Small intestine (tissue), 16 donors: ENCODE results near the gene TWIST1. TPM values are rescaled to one million over a fixed set of nuclear protein-coding genes. Genes with fewer than 3 reads are reported as not detected.

Experiments used
- DNase-seq, 2 donors: peaks; one replicate each; pipeline versions ENCODE4 v3.0.0 to v3.0.0-alpha.2; 2013
- FAIRE-seq: peaks from 2 replicates; lab custom pipeline; 2012; peaks lifted over from hg19 to GRCh38; lab: Jason Lieb, UNC
- H3K27ac ChIP-seq, 3 donors: one replicate each; pipeline ENCODE4 v1.5.1; 2013; ENCODE audit warnings: low read length in 2 of 3, mild to moderate bottlenecking in 2 of 3, control low read depth in 1 of 3, inconsistent platforms in 1 of 3, low read depth in 1 of 3, moderate library complexity in 1 of 3
- H3K27me3 ChIP-seq, 3 donors: one replicate each; pipeline ENCODE4 v1.6.1; 2013; ENCODE audit warnings: low read length in 3 of 3, inconsistent platforms in 1 of 3; ENCODE audit not compliant: control insufficient read depth in 3 of 3, insufficient read depth in 3 of 3
- H3K36me3 ChIP-seq, 3 donors: one replicate each; pipeline ENCODE4 v1.6.1; 2013; ENCODE audit warnings: low read length in 3 of 3, inconsistent platforms in 1 of 3, low read depth in 1 of 3, mild to moderate bottlenecking in 1 of 3, moderate library complexity in 1 of 3; ENCODE audit not compliant: control insufficient read depth in 3 of 3, insufficient read depth in 2 of 3
- H3K4me1 ChIP-seq, 3 donors: one replicate each; pipeline ENCODE4 v1.6.1; 2013; ENCODE audit warnings: low read length in 2 of 3, inconsistent platforms in 1 of 3, low read depth in 1 of 3, mild to moderate bottlenecking in 1 of 3, moderate library complexity in 1 of 3; ENCODE audit not compliant: control insufficient read depth in 3 of 3, insufficient read depth in 2 of 3
- H3K4me3 ChIP-seq, 3 donors: one replicate each; pipeline ENCODE4 v1.5.1; 2013; ENCODE audit warnings: low read length in 3 of 3, control low read depth in 1 of 3, inconsistent platforms in 1 of 3, low read depth in 1 of 3, mild to moderate bottlenecking in 1 of 3, moderate library complexity in 1 of 3
- H3K9me3 ChIP-seq, 2 donors: one replicate each; pipeline ENCODE4 v1.6.1; 2013; ENCODE audit warnings: low read depth in 1 of 2, low read length in 1 of 2; ENCODE audit not compliant: control insufficient read depth in 2 of 2, insufficient read depth in 1 of 2
- WGBS, 3 donors: extraction: QIAGEN DNeasy Blood & Tissue Kit; methylation state at CpG; one replicate each; pipeline ENCODE4 v1.1.7; 2013; 5-methylcytosine and 5-hydroxymethylcytosine counted together
- long read RNA-seq, 10 donors: transcript quantifications; one replicate each; lab custom pipeline, GENCODE V29; 2026
- polyA plus RNA-seq, 4 donors: library from polyadenylated mRNA; stranded (reverse) in 3 of 4; unstranded in 1 of 4; fragments of 200-250 nt in 3 of 4; fragments of 120-200 nt in 1 of 4; gene quantifications; one replicate each; pipeline versions ENCODE4 v1.2.1 to v1.2.3, GENCODE V29; 2013
- donor health status: healthy with polysubstance abuse.
- donor health status: control.
- donor health status: control.
- donor health status: Bipolar disorder and iron deficiency.
- donor health status: healthy.

Gene TWIST1
- under 1 TPM in 2 of 4 donors, not detected in 2; 0.36 to 0.72 TPM for polyA plus RNA-seq
- long read RNA-seq, donor 1, partial matches to known transcripts, result 0 of 3 reads
- long read RNA-seq, donor 1, other reads (novel, unspliced or antisense), result 0 of 3 reads
- long read RNA-seq, donor 2, result 0 reads
- long read RNA-seq, donor 3, result 0 reads
- long read RNA-seq, donor 4, result 0 reads
- long read RNA-seq, donor 5, partial matches to known transcripts, result 0 of 1 reads
- long read RNA-seq, donor 5, other reads (novel, unspliced or antisense), result 0 of 1 reads
- long read RNA-seq, donor 6, result 0 reads
- long read RNA-seq, donor 7, partial matches to known transcripts, result 20 of 24 reads
- long read RNA-seq, donor 7, other reads (novel, unspliced or antisense), result 0 of 24 reads
- long read RNA-seq, donor 8, partial matches to known transcripts, result 10 of 11 reads
- long read RNA-seq, donor 8, other reads (novel, unspliced or antisense), result 0 of 11 reads
- long read RNA-seq, donor 9, partial matches to known transcripts, result 0 of 1 reads
- long read RNA-seq, donor 9, other reads (novel, unspliced or antisense), result 0 of 1 reads
- long read RNA-seq, donor 10, partial matches to known transcripts, result 0 of 3 reads
- long read RNA-seq, donor 10, other reads (novel, unspliced or antisense), result 0 of 3 reads

DNA sequence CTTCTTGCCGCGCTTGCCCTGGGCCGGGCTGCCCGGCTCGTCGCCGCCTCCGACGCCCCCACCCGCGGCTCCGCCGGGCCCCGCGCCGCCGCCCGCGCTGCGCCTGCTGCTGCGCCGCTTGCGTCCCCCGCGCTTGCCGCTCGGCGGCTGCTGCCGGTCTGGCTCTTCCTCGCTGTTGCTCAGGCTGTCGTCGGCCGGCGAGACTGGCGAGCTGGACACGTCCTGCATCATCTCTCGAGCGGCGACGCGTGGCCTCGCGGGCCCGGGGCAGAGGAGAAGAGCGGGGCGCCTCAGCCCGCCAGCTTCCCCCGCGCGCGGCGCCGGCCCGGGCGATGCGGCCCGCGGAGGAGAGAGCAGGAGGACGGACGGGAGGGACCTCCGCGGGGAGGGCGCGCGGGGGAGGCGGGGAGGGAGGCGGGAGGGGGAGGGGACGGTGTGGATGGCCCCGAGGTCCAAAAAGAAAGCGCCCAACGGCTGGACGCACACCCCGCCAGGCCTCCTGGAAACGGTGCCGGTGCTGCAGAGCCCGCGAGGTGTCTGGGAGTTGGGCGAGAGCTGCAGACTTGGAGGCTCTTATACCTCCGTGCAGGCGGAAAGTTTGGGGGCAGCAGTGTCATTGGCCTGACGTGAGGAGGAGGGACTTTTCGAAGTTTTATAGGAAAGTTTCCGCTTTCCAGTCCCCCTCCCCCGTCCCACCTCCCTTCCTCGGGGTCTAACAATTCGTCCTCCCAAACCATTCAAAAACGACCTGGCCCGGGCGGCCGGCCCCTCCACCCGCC lies at the start of gene TWIST1:
TSS of gene TWIST1 (minus strand) at position 546 of the 779 bp plus-strand sequence. CDS start at position 231, 315 bp downstream.
- DNase-seq, result peak in 1 of 2 donors; percentile 30
- WGBS, 3 donors, result 1 to 3% (median 2%) methylated on average over 57 to 91 of the region's 91 CpGs
- peak within 1 kb of the TSS; percentile 15 to 53 (median 53) for H3K4me3 ChIP-seq
- H3K27me3 ChIP-seq, result peaks cover 4 to 69% (median 37%) of the 10 kb centered on the region in 3 donors
- FAIRE-seq, result no peak
- no peaks in the 10 kb centered on the region for H3K36me3 ChIP-seq
- no peak within 1 kb of the TSS for H3K27ac ChIP-seq
- peaks cover 0 to 4% (median 0%) of the 10 kb centered on the region in 3 donors for H3K4me1 ChIP-seq
- no peaks in the 10 kb centered on the region for H3K9me3 ChIP-seq

DNA sequence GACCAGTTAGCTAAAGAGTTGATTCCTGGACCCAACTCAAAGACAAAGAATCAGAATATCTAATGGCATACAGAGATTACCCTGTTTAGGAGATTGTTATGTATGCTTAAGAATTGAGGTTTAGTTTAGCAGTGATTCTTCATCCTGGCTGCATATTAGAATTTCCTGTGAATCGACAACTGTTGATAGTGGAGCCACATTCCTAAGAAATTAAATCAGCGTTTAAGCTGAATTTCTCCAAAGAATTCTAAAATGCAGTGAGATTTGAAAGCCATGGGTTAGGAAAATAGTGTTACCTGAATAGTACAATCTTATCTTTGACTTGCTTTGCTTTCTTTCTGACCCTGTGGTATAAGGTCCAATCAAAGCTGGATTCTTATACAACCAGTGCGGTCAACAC lies 44.2 kb upstream of the TWIST1 start:
- DNase-seq (no peak), FAIRE-seq (no peak)
- H3K4me1 ChIP-seq, result no peaks in the 10 kb centered on the region
- WGBS, 3 donors, result 80 to 81% (median 81%) methylated on average over 3 of the region's 3 CpGs
- no peaks in the 10 kb centered on the region for H3K36me3 ChIP-seq
- H3K4me3 ChIP-seq, result no peak overlapping the region
- H3K9me3 ChIP-seq, result no peaks in the 10 kb centered on the region
- H3K27ac ChIP-seq, result no peak overlapping the region
- no peaks in the 10 kb centered on the region for H3K27me3 ChIP-seq

DNA sequence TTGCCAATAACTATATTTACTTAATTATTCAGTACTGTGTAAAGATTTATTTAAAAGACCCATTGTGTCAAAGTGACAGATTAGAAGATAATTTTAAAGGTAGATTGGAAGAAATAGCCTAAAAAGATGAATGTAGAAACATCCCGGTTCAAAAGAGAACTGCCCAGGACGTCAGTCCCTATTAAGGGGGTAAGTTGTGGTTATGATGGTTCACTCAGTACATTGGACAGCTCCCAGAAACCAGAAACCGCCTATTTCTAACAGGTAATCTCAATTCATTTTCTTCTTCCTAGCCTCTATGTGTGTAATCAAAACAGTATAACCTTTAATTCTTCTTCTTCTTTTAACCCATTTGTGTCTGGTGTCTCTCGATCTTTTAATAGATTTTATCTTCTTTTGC lies 29.3 kb upstream of the TWIST1 start:
- FAIRE-seq (no peak), DNase-seq (no peak)
- no peak overlapping the region for H3K4me3 ChIP-seq
- H3K9me3 ChIP-seq, result no peaks in the 10 kb centered on the region
- no peaks in the 10 kb centered on the region for H3K4me1 ChIP-seq
- no peak overlapping the region for H3K27ac ChIP-seq
- no peaks in the 10 kb centered on the region for H3K36me3 ChIP-seq
- peaks cover 0 to 37% (median 18%) of the 10 kb centered on the region in 3 donors for H3K27me3 ChIP-seq
- 5 to 6% (median 6%) methylated on average over 4 of the region's 4 CpGs for WGBS, 3 donors

DNA sequence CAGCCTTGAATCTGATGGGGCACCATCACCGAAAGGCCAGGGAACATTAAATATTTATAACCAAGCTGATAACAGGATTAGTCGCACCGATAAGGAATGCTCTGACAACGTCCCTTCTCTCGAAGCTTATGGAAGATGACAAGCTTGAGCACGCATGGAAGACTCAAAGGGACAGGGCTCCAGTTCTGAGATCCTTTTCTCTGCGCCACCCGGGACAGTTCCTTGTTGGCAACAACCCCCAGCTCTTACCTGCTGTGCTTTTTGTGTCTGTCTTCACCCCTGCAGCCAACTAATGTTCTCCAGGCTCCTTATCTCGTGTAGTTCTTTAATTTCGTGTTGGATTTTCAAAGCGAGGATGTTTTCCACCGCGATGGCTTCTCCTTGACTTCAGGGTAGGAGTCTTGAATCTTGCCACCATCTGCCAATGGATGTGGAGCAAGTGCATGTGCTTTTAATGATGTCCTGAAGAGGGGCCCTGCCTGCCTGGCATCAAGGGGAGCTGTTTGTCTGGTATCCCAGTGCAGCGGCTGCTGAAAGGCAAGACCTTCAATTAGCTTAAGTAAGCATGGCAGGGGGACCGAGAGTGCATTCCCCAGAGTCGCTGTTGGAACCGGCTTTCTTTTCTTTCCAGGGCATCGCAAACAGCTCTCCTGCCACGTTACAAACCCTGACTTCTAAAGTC lies 28.1 kb upstream of the TWIST1 start:
- no peaks in the 10 kb centered on the region for H3K4me1 ChIP-seq
- no peak for DNase-seq
- no peaks in the 10 kb centered on the region for H3K9me3 ChIP-seq
- H3K27ac ChIP-seq, result no peak overlapping the region
- WGBS, 3 donors, result 6 to 12% (median 9%) methylated on average over 19 of the region's 19 CpGs
- H3K36me3 ChIP-seq, result no peaks in the 10 kb centered on the region
- no peak for FAIRE-seq
- H3K4me3 ChIP-seq, result no peak overlapping the region
- H3K27me3 ChIP-seq, result peaks cover 0 to 37% (median 18%) of the 10 kb centered on the region in 3 donors

DNA sequence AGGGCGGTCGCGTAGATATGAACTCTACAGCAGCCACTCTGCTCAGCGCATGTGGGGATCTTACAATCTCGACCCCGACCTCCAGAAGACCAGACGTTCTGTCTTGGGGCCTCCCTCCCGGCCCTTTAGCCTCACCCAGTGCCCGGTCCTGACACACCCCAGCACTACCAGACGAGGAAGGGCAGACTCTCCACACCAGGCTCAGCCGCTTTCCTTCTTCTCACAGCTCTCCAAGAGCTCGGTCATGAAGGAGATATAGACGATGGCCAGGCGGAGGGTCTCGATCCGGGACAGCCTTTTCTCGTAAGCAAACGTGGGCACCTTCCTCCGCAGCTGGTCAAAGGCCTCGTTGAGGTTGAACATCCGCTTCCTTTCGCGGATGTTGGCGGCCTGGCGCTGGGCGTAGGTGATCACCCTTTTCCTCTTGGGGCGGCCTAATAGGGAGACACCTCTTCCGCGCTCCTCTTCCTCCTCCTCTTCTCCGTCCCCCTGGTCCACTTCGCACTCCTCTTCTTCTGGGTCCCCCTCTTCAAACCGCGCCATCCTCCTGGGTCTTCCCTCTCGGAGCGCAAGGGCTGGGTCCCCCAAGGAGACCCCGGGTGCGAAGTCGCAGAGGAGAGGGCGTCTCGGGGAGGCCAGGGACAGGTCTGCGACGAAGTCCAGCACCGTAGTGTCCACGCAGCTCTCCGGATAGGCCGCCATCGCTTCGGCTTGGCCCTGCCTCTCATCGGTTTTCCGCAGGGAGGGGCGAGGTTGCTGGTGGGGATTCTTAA lies 27.4 kb upstream of the TWIST1 start, which contains the start of gene FERD3L:
TSS of gene FERD3L (minus strand) at position 761 of the 773 bp plus-strand sequence. CDS start at position 702, 59 bp downstream.
- Histone ChIP-seq H3K9me3 (no peaks in the 10 kb centered on the region), H3K27me3 (peaks cover 0 to 37% (median 18%) of the 10 kb centered on the region in 3 donors), H3K27ac (no peak within 1 kb of the TSS), H3K4me1 (no peaks in the 10 kb centered on the region), H3K36me3 (no peaks in the 10 kb centered on the region), H3K4me3 (no peak within 1 kb of the TSS)
- FAIRE-seq (no peak), DNase-seq (no peak)
- whole genome bisulfite sequencing, 3 donors, result 6 to 27% (median 26%) methylated on average over 50 to 51 of the region's 51 CpGs

DNA sequence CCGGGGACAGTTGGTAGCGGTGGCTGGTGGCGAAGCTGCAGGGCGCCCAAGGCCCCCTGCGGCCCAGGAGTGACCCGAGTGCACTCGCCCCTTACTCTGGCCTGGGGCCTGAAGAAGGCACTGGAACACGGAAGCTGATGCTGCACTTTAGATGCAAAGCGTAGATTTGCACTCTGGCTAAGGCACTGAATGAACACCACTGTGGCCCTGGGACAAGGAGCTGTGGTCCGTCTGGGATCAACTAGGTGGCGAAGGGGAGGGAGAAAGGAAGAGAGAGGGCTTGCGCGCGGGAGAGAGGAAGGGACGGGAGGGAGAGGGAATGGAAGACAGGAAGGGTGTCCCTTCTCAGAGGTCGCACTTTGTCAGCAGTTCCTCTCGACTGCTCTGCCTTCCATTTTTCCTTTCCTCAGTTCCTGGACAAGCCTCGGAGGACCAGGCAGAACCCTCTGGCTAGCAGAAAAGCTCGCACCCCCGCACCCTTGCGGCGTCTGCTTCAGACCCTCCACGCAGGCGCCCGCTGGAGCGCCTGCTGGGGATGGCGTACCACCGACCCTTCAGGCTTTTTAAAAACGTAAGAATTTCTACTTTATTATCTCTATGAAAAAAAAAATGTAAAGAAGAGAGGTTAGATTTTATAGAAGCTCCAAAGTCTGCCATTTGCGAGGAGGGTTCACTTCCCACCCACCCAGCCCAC lies 26.6 kb upstream of the TWIST1 start:
- Histone ChIP-seq H3K27me3 (peaks cover 0 to 37% (median 18%) of the 10 kb centered on the region in 3 donors), H3K27ac (no peak overlapping the region), H3K4me3 (no peak overlapping the region), H3K4me1 (no peaks in the 10 kb centered on the region), H3K9me3 (no peaks in the 10 kb centered on the region), H3K36me3 (no peaks in the 10 kb centered on the region)
- no peak for DNase-seq
- WGBS, 3 donors, result 4 to 13% (median 9%) methylated on average over 30 of the region's 30 CpGs
- no peak for FAIRE-seq

DNA sequence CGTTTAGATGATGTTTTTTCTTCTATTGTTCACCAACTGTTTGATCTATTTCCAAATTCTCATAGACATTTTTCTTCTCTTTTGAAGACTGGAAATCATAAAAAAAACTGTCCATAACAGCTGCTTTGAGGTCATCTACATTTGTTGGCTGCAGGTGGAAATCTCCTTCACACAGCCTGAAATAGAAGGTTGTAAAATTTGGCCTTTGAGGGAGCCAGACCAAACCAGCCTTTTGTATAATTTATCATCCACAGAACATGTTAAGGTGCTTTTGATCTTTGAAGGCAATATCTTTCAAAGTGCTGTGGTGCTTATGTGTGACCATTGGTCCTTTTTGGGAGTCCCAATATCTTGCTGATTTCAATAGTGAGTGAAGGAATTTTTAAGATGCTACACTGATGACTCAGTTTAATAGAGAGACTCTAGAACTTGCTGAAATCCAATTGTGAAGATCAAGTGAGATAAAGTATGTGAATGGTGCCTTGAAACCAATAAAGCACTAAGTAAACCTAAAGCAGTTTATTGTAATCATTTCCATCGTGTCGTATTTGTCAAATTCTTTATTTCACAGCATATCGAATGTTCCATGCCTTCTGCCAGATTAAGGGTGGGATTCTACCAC lies 22.4 kb upstream of the TWIST1 start:
- WGBS, 3 donors, result 77 to 85% (median 80%) methylated on average over 4 of the region's 4 CpGs
- Histone ChIP-seq H3K36me3 (no peaks in the 10 kb centered on the region), H3K4me1 (no peaks in the 10 kb centered on the region), H3K27me3 (peaks cover 0 to 21% (median 7%) of the 10 kb centered on the region in 3 donors), H3K9me3 (no peaks in the 10 kb centered on the region), H3K27ac (no peak overlapping the region), H3K4me3 (no peak overlapping the region)
- FAIRE-seq (no peak), DNase-seq (no peak)
